IPS-18a (cell line): Measurements from ENCODE around the gene SENP2.
"Not testable (repeated sequence)": the region's sequence is repeated elsewhere in the genome, so short reads cannot be mapped to it uniquely, and the experiment has no call there.

Source experiments
- H3K27ac ChIP-seq: one replicate; pipeline ENCODE4 v1.5.1; 2013; ENCODE audit warnings: low read length
- H3K27me3 ChIP-seq: one replicate; pipeline ENCODE4 v1.6.1; 2013; ENCODE audit warnings: mild to moderate bottlenecking, low read length; ENCODE audit not compliant: control insufficient read depth, insufficient read depth
- H3K36me3 ChIP-seq: one replicate; pipeline ENCODE4 v1.6.1; 2013; ENCODE audit warnings: low read depth, low read length; ENCODE audit not compliant: control insufficient read depth
- H3K4me1 ChIP-seq: one replicate; pipeline ENCODE4 v1.6.1; 2013; ENCODE audit warnings: low read depth, low read length; ENCODE audit not compliant: control insufficient read depth
- H3K4me3 ChIP-seq: one replicate; pipeline ENCODE4 v1.5.1; 2013; ENCODE audit warnings: low read length
- H3K9ac ChIP-seq: one replicate; pipeline ENCODE4 v1.6.1; 2013; ENCODE audit warnings: mild to moderate bottlenecking, low read length, moderate library complexity
- H3K9me3 ChIP-seq: one replicate; pipeline ENCODE4 v1.6.1; 2013; ENCODE audit warnings: low read depth, low read length; ENCODE audit not compliant: control insufficient read depth

The SENP2 gene

GRCh38 chr3:185559706-185560090 is 26.4 kb upstream of the SENP2 start:
- H3K36me3 ChIP-seq: no peaks in the 10 kb centered on the region
- H3K9me3 ChIP-seq: no peaks in the 10 kb centered on the region
- peaks cover 23% of the 10 kb centered on the region for H3K4me1 ChIP-seq
- H3K27me3 ChIP-seq: no peaks in the 10 kb centered on the region
- H3K9ac ChIP-seq: no peak overlapping the region
- H3K27ac ChIP-seq: no peak overlapping the region
- H3K4me3 ChIP-seq: no peak overlapping the region

- Histone ChIP-seq H3K27me3 (no peaks in the 10 kb centered on the region), H3K9me3 (no peaks in the 10 kb centered on the region), H3K4me3 (no peak overlapping the region), H3K36me3 (no peaks in the 10 kb centered on the region), H3K27ac (no peak overlapping the region), H3K9ac (no peak overlapping the region), H3K4me1 (peaks cover 23% of the 10 kb centered on the region)
Measured at GRCh38 chr3:185560676-185561075, 25.4 kb upstream of the SENP2 start.

- no peak overlapping the region for H3K9ac ChIP-seq
- H3K27ac ChIP-seq: no peak overlapping the region
- H3K4me1 ChIP-seq: peaks cover 23% of the 10 kb centered on the region
- H3K36me3 ChIP-seq: no peaks in the 10 kb centered on the region
- H3K4me3 ChIP-seq: no peak overlapping the region
- H3K9me3 ChIP-seq: no peaks in the 10 kb centered on the region
- no peaks in the 10 kb centered on the region for H3K27me3 ChIP-seq
Measured at GRCh38 chr3:185561374-185561943, 24.6 kb upstream of the SENP2 start.

GRCh38 chr3:185561958-185562357 is 24.1 kb upstream of the SENP2 start:
- no peak overlapping the region for H3K4me3 ChIP-seq
- no peak overlapping the region for H3K9ac ChIP-seq

GRCh38 chr3:185572183-185572582 is 13.9 kb upstream of the SENP2 start:
- Histone ChIP-seq H3K36me3 (no peaks in the 10 kb centered on the region), H3K4me3 (no peak overlapping the region), H3K4me1 (no peaks in the 10 kb centered on the region), H3K27me3 (no peaks in the 10 kb centered on the region), H3K9me3 (no peaks in the 10 kb centered on the region), H3K27ac (no peak overlapping the region), H3K9ac (no peak overlapping the region)

More at GRCh38 chr3:185561958-185562357, 24.1 kb upstream of the SENP2 start:
- Histone ChIP-seq H3K27ac (no peak overlapping the region), H3K36me3 (no peaks in the 10 kb centered on the region), H3K27me3 (no peaks in the 10 kb centered on the region), H3K4me1 (peaks cover 23% of the 10 kb centered on the region), H3K9me3 (no peaks in the 10 kb centered on the region)

- H3K36me3 ChIP-seq, H3K4me3 ChIP-seq, H3K9me3 ChIP-seq, H3K27ac ChIP-seq, H3K27me3 ChIP-seq, H3K4me1 ChIP-seq, H3K9ac ChIP-seq: not testable (repeated sequence)
Measured at GRCh38 chr3:185575108-185575869, 10.8 kb upstream of the SENP2 start.

GRCh38 chr3:185582236-185582635 is 3.9 kb upstream of the SENP2 start:
- no peaks in the 10 kb centered on the region for H3K36me3 ChIP-seq
- H3K4me1 ChIP-seq: peaks cover 18% of the 10 kb centered on the region
- H3K27me3 ChIP-seq: no peaks in the 10 kb centered on the region
- H3K9ac ChIP-seq: peak overlapping the region; percentile 81
- peak overlapping the region; percentile 99 for H3K4me3 ChIP-seq
- no peaks in the 10 kb centered on the region for H3K9me3 ChIP-seq
- peak overlapping the region; percentile 95 for H3K27ac ChIP-seq

GRCh38 chr3:185582871-185583270 is 3.2 kb upstream of the SENP2 start:
- Histone ChIP-seq H3K36me3 (no peaks in the 10 kb centered on the region), H3K4me1 (peaks cover 18% of the 10 kb centered on the region), H3K27me3 (no peaks in the 10 kb centered on the region), H3K9ac (peak overlapping the region; percentile 81), H3K9me3 (no peaks in the 10 kb centered on the region), H3K27ac (peak overlapping the region; percentile 95), H3K4me3 (peak overlapping the region; percentile 99)

GRCh38 chr3:185583925-185584324 is 2.2 kb upstream of the SENP2 start:
- Histone ChIP-seq H3K27ac (no peak overlapping the region), H3K36me3 (no peaks in the 10 kb centered on the region), H3K9me3 (no peaks in the 10 kb centered on the region), H3K4me1 (peaks cover 18% of the 10 kb centered on the region), H3K9ac (peak overlapping the region; percentile 20), H3K27me3 (no peaks in the 10 kb centered on the region), H3K4me3 (peak overlapping the region; percentile 99)

- peaks cover 18% of the 10 kb centered on the region for H3K4me1 ChIP-seq
- no peaks in the 10 kb centered on the region for H3K9me3 ChIP-seq
- H3K27ac ChIP-seq: no peak overlapping the region
- H3K9ac ChIP-seq: no peak overlapping the region
- no peaks in the 10 kb centered on the region for H3K27me3 ChIP-seq
- H3K36me3 ChIP-seq: no peaks in the 10 kb centered on the region
- peak overlapping the region; percentile 84 for H3K4me3 ChIP-seq
Measured at GRCh38 chr3:185584686-185585085, 1.4 kb upstream of the SENP2 start.

- peak overlapping the region; percentile 84 for H3K4me3 ChIP-seq
- H3K9me3 ChIP-seq: no peaks in the 10 kb centered on the region
- H3K27ac ChIP-seq: peak overlapping the region; percentile 85
Measured at GRCh38 chr3:185585518-185585858, 607 bp upstream of the SENP2 start.

GRCh38 chr3:185586686-185587039 is 568 bp downstream of the SENP2 start:
- H3K9me3 ChIP-seq: no peaks in the 10 kb centered on the region
- H3K27ac ChIP-seq: peak overlapping the region; percentile 53
- H3K4me3 ChIP-seq: peak overlapping the region; percentile 84
- H3K36me3 ChIP-seq: no peaks in the 10 kb centered on the region
- H3K9ac ChIP-seq: peak overlapping the region; percentile 79
- no peaks in the 10 kb centered on the region for H3K27me3 ChIP-seq
- H3K4me1 ChIP-seq: peaks cover 14% of the 10 kb centered on the region

More at GRCh38 chr3:185585518-185585858, 607 bp upstream of the SENP2 start:
- peaks cover 18% of the 10 kb centered on the region for H3K4me1 ChIP-seq
- H3K36me3 ChIP-seq: no peaks in the 10 kb centered on the region
- H3K9ac ChIP-seq: peak overlapping the region; percentile 76
- H3K27me3 ChIP-seq: no peaks in the 10 kb centered on the region
